Activated CD4-positive, alpha-beta T cell treated with anti-CD3 and anti-CD28 coated beads for 36 hours (primary cell): Measurements from ENCODE around the gene XPO1. TPM values are rescaled to one million over a fixed set of nuclear protein-coding genes. Genes with fewer than 3 reads are reported as not detected.
"Not testable (repeated sequence)": the region's sequence is repeated elsewhere in the genome, so short reads cannot be mapped to it uniquely, and the experiment has no call there.

Experiments used
- ATAC-seq: fragments of 200-7000 bp; cut with Tn5 transposase; one replicate; pipeline ENCODE4 v1.10.0; 2021; ENCODE audit warnings: mild to moderate bottlenecking, moderate library complexity
- CTCF ChIA-PET: fragments of 350-600 bp; sonication (Branson Sonifier 250); formaldehyde crosslinking; loops from one replicate; lab custom pipeline; 2021; ENCODE audit warnings: antibody characterized with exemption; lab: Charles Lee
- POLR2A ChIA-PET: fragments of 350-600 bp; sonication (Branson Sonifier 250); formaldehyde crosslinking; loops from one replicate; lab custom pipeline; 2021; ENCODE audit warnings: antibody characterized with exemption, inconsistent platforms; lab: Charles Lee
- DNase-seq: peaks from one replicate; pipeline ENCODE4 v3.0.0-alpha.2; 2020
- H3K27ac Mint-ChIP-seq: one replicate; pipeline ENCODE4 v1.8.0; 2021; ENCODE audit warnings: mixed read lengths
- H3K27me3 Mint-ChIP-seq: one replicate; pipeline ENCODE4 v1.8.0; 2021; ENCODE audit warnings: mixed read lengths
- H3K36me3 Mint-ChIP-seq: one replicate; pipeline ENCODE4 v1.8.0; 2021; ENCODE audit warnings: low read depth, mixed read lengths
- H3K4me1 Mint-ChIP-seq: one replicate; pipeline ENCODE4 v1.8.0; 2021; ENCODE audit warnings: mixed read lengths
- H3K4me3 Mint-ChIP-seq: one replicate; pipeline ENCODE4 v1.8.0; 2021; ENCODE audit warnings: mild to moderate bottlenecking, moderate library complexity, mixed read lengths
- H3K9me3 Mint-ChIP-seq: one replicate; pipeline ENCODE4 v1.8.0; 2021; ENCODE audit warnings: low read depth, mixed read lengths
- intact Hi-C, 2 experiments: fragments of 100-400 bp; cut with DNase I in 1 of 2; cut with micrococcal nuclease in 1 of 2; formaldehyde crosslinking; loops; one replicate each; pipeline versions ENCODE4 v1.14.2 to v1.15.1; 2022 to 2024; cut with DNase I, micrococcal nuclease
- total RNA-seq, 2 experiments: library from RNA; stranded (reverse); gene quantifications; one replicate each; pipeline ENCODE4 v1.2.3, GENCODE V29; 2021

XPO1 gene
- total RNA-seq, 2 experiments from 2014 or later, result 187 to 214 TPM

- Mint-ChIP-seq H3K4me1 (peaks cover 19% of the 10 kb centered on the region), H3K4me3 (no peak overlapping the region), H3K36me3 (peaks cover 55% of the 10 kb centered on the region), H3K9me3 (no peaks in the 10 kb centered on the region), H3K27ac (peak overlapping the region; percentile 72), H3K27me3 (no peaks in the 10 kb centered on the region)
- DNase-seq (peak; percentile 42), ATAC-seq (peak; percentile 85)
- intact Hi-C loops, result loop anchor here in 1 of 2 experiments (5.0 kb wide), 1 partner anchor 384 kb away; no protein-coding TSS in a partner anchor
- CTCF ChIA-PET, result interaction anchor here (0.7 to 1.4 kb wide), 2 partner anchors 17 to 19 kb away, joined by 3 read pairs; no protein-coding TSS in a partner anchor
- POLR2A ChIA-PET, result no interaction called here
These were observed 44.6 kb downstream of the XPO1 start for GRCh38 chr2:61493523-61493942.

- DNase-seq (no peak), ATAC-seq (no peak)
- intact Hi-C loops, result loop anchor here in 1 of 2 experiments (5.0 kb wide), 1 partner anchor 385 kb away; no protein-coding TSS in a partner anchor
- ChIA-PET POLR2A (no interaction called here), CTCF (interaction anchor here (1.2 to 1.5 kb wide), 3 partner anchors 12 to 54 kb away, joined by 3 read pairs; no protein-coding TSS in a partner anchor)
- H3K4me3 Mint-ChIP-seq, result no peak overlapping the region
- H3K27me3 Mint-ChIP-seq, result no peaks in the 10 kb centered on the region
- peaks cover 19% of the 10 kb centered on the region for H3K4me1 Mint-ChIP-seq
- H3K27ac Mint-ChIP-seq, result no peak overlapping the region
- H3K36me3 Mint-ChIP-seq, result peaks cover 56% of the 10 kb centered on the region
- H3K9me3 Mint-ChIP-seq, result no peaks in the 10 kb centered on the region
These were observed 45.7 kb downstream of the XPO1 start for GRCh38 chr2:61492476-61492875.

- ATAC-seq (no peak), DNase-seq (no peak)
- CTCF ChIA-PET, result interaction anchor here (1.9 kb wide), 1 partner anchor 59 kb away, joined by 5 read pairs; no protein-coding TSS in a partner anchor
- POLR2A ChIA-PET, result no interaction called here
- peaks cover 65% of the 10 kb centered on the region for H3K36me3 Mint-ChIP-seq
- H3K4me3 Mint-ChIP-seq, result no peak overlapping the region
- no peaks in the 10 kb centered on the region for H3K9me3 Mint-ChIP-seq
- no peak overlapping the region for H3K27ac Mint-ChIP-seq
- intact Hi-C loops, result no loop called here
- no peaks in the 10 kb centered on the region for H3K4me1 Mint-ChIP-seq
- H3K27me3 Mint-ChIP-seq, result no peaks in the 10 kb centered on the region
These were observed 52.9 kb downstream of the XPO1 start for GRCh38 chr2:61485281-61485680.

- Mint-ChIP-seq H3K36me3 (peaks cover 51% of the 10 kb centered on the region), H3K4me3 (no peak overlapping the region), H3K27me3 (no peaks in the 10 kb centered on the region), H3K9me3 (no peaks in the 10 kb centered on the region), H3K27ac (no peak overlapping the region), H3K4me1 (no peaks in the 10 kb centered on the region)
- intact Hi-C loops, result no loop called here
- ChIA-PET POLR2A (no interaction called here), CTCF (interaction anchor here (1.4 kb wide), 1 partner anchor 52 kb away, joined by 3 read pairs; no protein-coding TSS in a partner anchor)
- DNase-seq (no peak), ATAC-seq (no peak)
These were observed 60.1 kb downstream of the XPO1 start for GRCh38 chr2:61478086-61478485.

- intact Hi-C loops, POLR2A ChIA-PET, H3K4me1 Mint-ChIP-seq, CTCF ChIA-PET, H3K27me3 Mint-ChIP-seq, ATAC-seq, H3K27ac Mint-ChIP-seq, DNase-seq, H3K4me3 Mint-ChIP-seq, H3K9me3 Mint-ChIP-seq: not testable (repeated sequence)
- H3K36me3 Mint-ChIP-seq, result peaks cover 48% of the 10 kb centered on the region
These were observed 61.1 kb downstream of the XPO1 start for GRCh38 chr2:61476929-61477589.

GRCh38 chr2:61471905-61472805 is 66.0 kb downstream of the XPO1 start:
- ATAC-seq (no peak), DNase-seq (peak; percentile 50)
- no peaks in the 10 kb centered on the region for H3K9me3 Mint-ChIP-seq
- H3K27ac Mint-ChIP-seq, result peak overlapping the region; percentile 94
- intact Hi-C loops, result loop anchor here (1.0 to 5.0 kb wide), 12 partner anchors 45 to 715 kb away; partner anchors contain the start of genes CCT4 (in 1 of the 2), FAM161A (in 1 of the 2), PAPOLG (in 1 of the 2) and PEX13 (in 1 of the 2)
- H3K27me3 Mint-ChIP-seq, result no peaks in the 10 kb centered on the region
- POLR2A ChIA-PET, result interaction anchor here (1.2 to 1.6 kb wide), 2 partner anchors 46 to 66 kb away, joined by 4 to 7 read pairs; partner anchors contain the start of gene XPO1
- H3K36me3 Mint-ChIP-seq, result peaks cover 31% of the 10 kb centered on the region
- H3K4me1 Mint-ChIP-seq, result peaks cover 26% of the 10 kb centered on the region
- H3K4me3 Mint-ChIP-seq, result peak overlapping the region; percentile 83
- CTCF ChIA-PET, result interaction anchor here (1.6 kb wide), 1 partner anchor 46 kb away, joined by 7 read pairs; no protein-coding TSS in a partner anchor

GRCh38 chr2:61470965-61471904 is 66.9 kb downstream of the XPO1 start, which contains the start of gene USP34:
Gene USP34 (minus strand): TSS chr2:61471087. CDS start chr2:61470692, 395 bp downstream.
- DNase-seq (peak; percentile 97), ATAC-seq (peak; percentile 91)
- intact Hi-C loops, result loop anchor here (1.0 to 5.0 kb wide), 12 partner anchors 44 to 714 kb away; partner anchors contain the start of genes CCT4 (in 1 of the 2), FAM161A (in 1 of the 2), PAPOLG (in 1 of the 2) and PEX13 (in 1 of the 2)
- ChIA-PET CTCF (interaction anchor here (1.6 kb wide), 1 partner anchor 45 kb away, joined by 7 read pairs; no protein-coding TSS in a partner anchor), POLR2A (interaction anchor here (1.2 to 1.6 kb wide), 2 partner anchors 45 to 67 kb away, joined by 4 to 7 read pairs; partner anchors contain the start of gene XPO1)
- Mint-ChIP-seq H3K27ac (peak within 1 kb of the TSS; percentile 94), H3K36me3 (peaks cover 30% of the 10 kb centered on the region), H3K9me3 (no peaks in the 10 kb centered on the region), H3K4me1 (peaks cover 29% of the 10 kb centered on the region), H3K4me3 (peak within 1 kb of the TSS; percentile 83), H3K27me3 (no peaks in the 10 kb centered on the region)

GRCh38 chr2:61470122-61470951 is 67.8 kb downstream of the XPO1 start:
- ChIA-PET POLR2A (interaction anchor here (1.1 kb wide), 1 partner anchor 68 kb away, joined by 4 read pairs; the partner anchor contains the start of gene XPO1), CTCF (interaction anchor here (0.7 kb wide), 1 partner anchor 104 kb away, joined by 3 read pairs; no protein-coding TSS in a partner anchor)
- Mint-ChIP-seq H3K27ac (peak overlapping the region; percentile 80), H3K36me3 (peaks cover 30% of the 10 kb centered on the region), H3K9me3 (no peaks in the 10 kb centered on the region), H3K27me3 (no peaks in the 10 kb centered on the region), H3K4me1 (peaks cover 31% of the 10 kb centered on the region), H3K4me3 (peak overlapping the region; percentile 83)
- intact Hi-C loops, result loop anchor here (2.0 to 5.0 kb wide), 3 partner anchors 43 to 714 kb away; partner anchors contain the start of gene PAPOLG (in 1 of the 2)
- DNase-seq (peak; percentile 93), ATAC-seq (peak; percentile 30)

GRCh38 chr2:61469424-61470121 is 68.6 kb downstream of the XPO1 start:
- ATAC-seq (no peak), DNase-seq (no peak)
- ChIA-PET CTCF (interaction anchor here (0.7 kb wide), 1 partner anchor 103 kb away, joined by 3 read pairs; no protein-coding TSS in a partner anchor), POLR2A (interaction anchor here (0.6 to 1.1 kb wide), 2 partner anchors 10 to 69 kb away, joined by 3 to 4 read pairs; partner anchors contain the start of gene XPO1)
- Mint-ChIP-seq H3K27ac (peak overlapping the region; percentile 80), H3K4me1 (peaks cover 37% of the 10 kb centered on the region), H3K27me3 (no peaks in the 10 kb centered on the region), H3K36me3 (peaks cover 30% of the 10 kb centered on the region), H3K4me3 (peak overlapping the region; percentile 83), H3K9me3 (no peaks in the 10 kb centered on the region)
- intact Hi-C loops, result loop anchor here (2.0 to 5.0 kb wide), 3 partner anchors 42 to 713 kb away; partner anchors contain the start of gene PAPOLG (in 1 of the 2)
